ENCODE results near the gene FOXI1.

- TF ChIP-seq CTCF (IDR thresholded peaks at IDR 0.05) (no peak), MYC (IDR thresholded peaks at IDR 0.05; ENCODE audit: borderline replicate concordance, low read length) (no peak), CHD2 (IDR thresholded peaks at IDR 0.05; ENCODE audit: low read length, partially characterized antibody) (no peak), BHLHE40 (IDR thresholded peaks at IDR 0.05; ENCODE audit: low read depth, low read length) (no peak), POLR2A (IDR thresholded peaks at IDR 0.05; ENCODE audit: low read length) (no peak), RAD21 (conservative IDR thresholded peaks at IDR 0.05 in 1 of 2, IDR thresholded peaks at IDR 0.05 in 1 of 2) (no peak), ZFP36 (IDR thresholded peaks at IDR 0.05; ENCODE audit: borderline replicate concordance, partially characterized antibody) (no peak), HMGXB4 (CRISPR knock-in tag; IDR thresholded peaks at IDR 0.05; ENCODE audit: borderline replicate concordance) (no peak), BCL3 (IDR thresholded peaks at IDR 0.05) (no peak)
Observed at GRCh38 chr5:170107674-170108073, 2.0 kb downstream of the FOXI1 start.

All from A549 (cell line).